GM23338 (cell line): Measurements from ENCODE around the gene BCAS3. TPM values are rescaled to one million over a fixed set of nuclear protein-coding genes. Genes with fewer than 3 reads are reported as not detected.

Experiments
- ATAC-seq: fragments of 200-7000 bp; cut with Tn5 transposase; 3 replicates; pipeline ENCODE4 v1.9.1; 2020
- DNase-seq: peaks from one replicate; pipeline ENCODE4 v3.0.0-alpha.2; 2015; ENCODE audit warnings: low spot score
- H2AFZ ChIP-seq: fragments of 200-600 bp; sonication (generic); 2 replicates; pipeline ENCODE4 v1.8.0; 2016; ENCODE audit warnings: antibody characterized with exemption, mild to moderate bottlenecking, moderate library complexity
- H3F3A ChIP-seq: fragments of 200-600 bp; sonication (generic); replicated peaks from 2 replicates; pipeline ENCODE4 v1.8.0; 2017; ENCODE audit warnings: antibody characterized with exemption, mixed run types, low read depth
- H3K27ac ChIP-seq: fragments of 200-600 bp; sonication (generic); 2 replicates; pipeline ENCODE4 v1.6.1; 2016; ENCODE audit warnings: low read depth
- H3K27me3 ChIP-seq: fragments of 200-600 bp; sonication (generic); 2 replicates; pipeline ENCODE4 v1.8.0; 2016; ENCODE audit warnings: mild to moderate bottlenecking, mixed run types, moderate library complexity; ENCODE audit not compliant: insufficient read depth
- H3K36me3 ChIP-seq: fragments of 200-600 bp; sonication (generic); 2 replicates; pipeline ENCODE4 v1.8.0; 2016; ENCODE audit warnings: mild to moderate bottlenecking; ENCODE audit not compliant: insufficient read depth
- H3K4me1 ChIP-seq: fragments of 200-600 bp; sonication (generic); 2 replicates; pipeline ENCODE4 v1.8.0; 2016; ENCODE audit warnings: mild to moderate bottlenecking, moderate library complexity; ENCODE audit not compliant: insufficient read depth
- H3K4me2 ChIP-seq: fragments of 200-600 bp; sonication (generic); 2 replicates; pipeline ENCODE4 v1.7.1; 2017; ENCODE audit warnings: mixed run types
- H3K4me3 ChIP-seq: fragments of 200-600 bp; sonication (generic); 2 replicates; pipeline ENCODE4 v1.6.1; 2016; ENCODE audit warnings: mixed run types
- H3K79me2 ChIP-seq: fragments of 200-600 bp; sonication (generic); replicated peaks from 2 replicates; pipeline ENCODE4 v1.8.0; 2017; ENCODE audit warnings: mild to moderate bottlenecking; ENCODE audit not compliant: insufficient read depth
- H3K9me2 ChIP-seq: fragments of 200-600 bp; sonication (generic); 2 replicates; pipeline ENCODE4 v1.8.0; 2017; ENCODE audit not compliant: insufficient read depth
- H4K20me1 ChIP-seq: fragments of 200-600 bp; sonication (generic); replicated peaks from 2 replicates; pipeline ENCODE4 v1.8.0; 2017; ENCODE audit warnings: mild to moderate bottlenecking; ENCODE audit not compliant: insufficient read depth
- H3K27ac Mint-ChIP-seq: 2 replicates; pipeline ENCODE4 v1.8.0; 2020; ENCODE audit warnings: inconsistent platforms, mild to moderate bottlenecking, moderate library complexity, mixed read lengths
- H3K27me3 Mint-ChIP-seq: 3 replicates; pipeline ENCODE4 v1.8.0; 2022; ENCODE audit warnings: low read depth, mild to moderate bottlenecking, moderate library complexity, mixed read lengths, inconsistent platforms; ENCODE audit not compliant: insufficient read depth, poor library complexity
- H3K36me3 Mint-ChIP-seq: 3 replicates; pipeline ENCODE4 v1.8.0; 2021; ENCODE audit warnings: low read depth, mild to moderate bottlenecking, inconsistent platforms, moderate library complexity, mixed read lengths
- H3K4me1 Mint-ChIP-seq: 3 replicates; pipeline ENCODE4 v1.8.0; 2020; ENCODE audit warnings: mild to moderate bottlenecking, inconsistent platforms, mixed read lengths
- H3K4me3 Mint-ChIP-seq: 3 replicates; pipeline ENCODE4 v1.8.0; 2021; ENCODE audit warnings: moderate library complexity, mild to moderate bottlenecking, inconsistent platforms, mixed read lengths
- H3K9me3 Mint-ChIP-seq: 3 replicates; pipeline ENCODE4 v1.8.0; 2020; ENCODE audit warnings: moderate library complexity, mild to moderate bottlenecking, inconsistent platforms, mixed read lengths
- CREB1 ChIP-seq: fragments of 250-450 bp; sonication (Bioruptor Pico); IDR thresholded peaks from 2 replicates; pipeline ENCODE4 v1.5.0; 2020; ENCODE audit warnings: low read depth, mild to moderate bottlenecking, moderate library complexity
- CTCF ChIP-seq, 2 experiments: fragments of 200-600 bp in 1 of 2; sonication (generic) in 1 of 2; conservative IDR thresholded peaks; 2 replicates each; pipeline versions ENCODE4 v1.5.1 to v1.6.1; 2016 to 2017; ENCODE audit warnings: antibody characterized with exemption in 2 of 2, low read depth in 2 of 2, mild to moderate bottlenecking in 2 of 2, moderate library complexity in 1 of 2
- EZH2 ChIP-seq: fragments of 200-600 bp; sonication (generic); IDR thresholded peaks from one replicate; pipeline ENCODE4 v1.8.0; 2017; ENCODE audit warnings: antibody characterized with exemption, mild to moderate bottlenecking, low read depth; ENCODE audit not compliant: unreplicated experiment
- JUNB ChIP-seq: IDR thresholded peaks from one replicate; pipeline ENCODE4 v1.6.1; 2016; ENCODE audit warnings: antibody characterized with exemption; ENCODE audit not compliant: unreplicated experiment
- NANOG ChIP-seq: IDR thresholded peaks from 2 replicates; pipeline ENCODE4 v1.6.1; 2016; ENCODE audit warnings: antibody characterized with exemption, borderline replicate concordance
- POLR2AphosphoS5 ChIP-seq: IDR thresholded peaks from 2 replicates; pipeline ENCODE4 v1.6.1; 2016; ENCODE audit warnings: antibody characterized with exemption, low read depth
- STAT1 ChIP-seq: IDR thresholded peaks from one replicate; pipeline ENCODE4 v1.6.1; 2016; ENCODE audit warnings: antibody characterized with exemption; ENCODE audit not compliant: unreplicated experiment
- ZNF114 ChIP-seq: fragments of 250-450 bp; sonication (Bioruptor Pico); IDR thresholded peaks from 2 replicates; pipeline ENCODE4 v1.5.0; 2020; ENCODE audit warnings: mild to moderate bottlenecking, moderate library complexity
- ZNF331 ChIP-seq: fragments of 250-450 bp; sonication (Bioruptor Pico); IDR thresholded peaks from 2 replicates; pipeline ENCODE4 v1.5.0; 2020; ENCODE audit warnings: low read depth, mild to moderate bottlenecking, moderate library complexity
- polyA plus RNA-seq: library from polyadenylated mRNA; unstranded; fragments of >200 nt; fragmentation: Nextera tagmentation; extraction: Ambion mirVana; gene quantifications from 2 replicates; pipeline ENCODE4 v1.2.1, GENCODE V29; 2016
- total RNA-seq: library from RNA; depleted of rRNA; stranded (reverse); fragments of >200 nt; shearing (Covaris generic); gene quantifications from 2 replicates; pipeline ENCODE4 v1.2.3, GENCODE V29; 2014
- TF ChIP-seq, protein P1 (sequence below): IDR thresholded peaks from one replicate; pipeline ENCODE4 v1.6.1; 2018; ENCODE audit warnings: antibody characterized with exemption; ENCODE audit not compliant: unreplicated experiment
- TF ChIP-seq, protein P2 (sequence below): fragments of 250-450 bp; sonication (Bioruptor Pico); IDR thresholded peaks from 2 replicates; pipeline ENCODE4 v1.5.0; 2020; ENCODE audit warnings: mild to moderate bottlenecking, moderate library complexity

The BCAS3 gene
- total and polyA plus RNA-seq, 2 experiments from 2014 or later, result 8.2 to 28.0 TPM

DNA sequence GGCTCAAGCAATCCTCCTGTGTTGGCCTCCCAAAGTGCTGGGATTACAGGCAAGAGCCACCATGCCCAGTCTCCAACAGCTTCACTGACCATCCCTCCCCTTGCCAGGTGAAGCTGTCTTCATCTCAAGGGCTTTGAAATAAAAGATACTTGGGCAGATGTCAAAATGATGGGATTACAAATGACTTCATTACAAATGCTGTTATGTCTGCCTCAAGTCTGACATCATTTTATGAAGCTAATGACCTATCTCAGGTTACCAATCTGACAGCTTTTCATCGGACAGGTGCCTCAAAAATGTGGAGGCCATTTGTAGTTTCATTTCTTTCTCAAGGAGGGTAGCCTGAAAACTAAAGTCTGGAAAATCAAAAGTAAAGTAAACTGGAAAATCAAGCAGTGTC, 398.3 kb downstream of the BCAS3 start:
- no peaks in the 10 kb centered on the region for H3K9me3 Mint-ChIP-seq
- Histone ChIP-seq H4K20me1 (no peaks in the 10 kb centered on the region), H3K4me3 (no peak overlapping the region), H3K27ac (no peak overlapping the region), H3F3A (no peaks in the 10 kb centered on the region), H3K4me1 (0 out of 2 replicates have a peak, but pooled peaks cover 4% of the 10 kb centered on the region), H3K36me3 (no peaks in the 10 kb centered on the region; the same call in 1 of the 2 replicates), H2AFZ (no peak overlapping the region), H3K79me2 (no peaks in the 10 kb centered on the region), H3K9me2 (no peaks in the 10 kb centered on the region), H3K4me2 (no peak overlapping the region), H3K27me3 (no peaks in the 10 kb centered on the region)
- no peaks in the 10 kb centered on the region for H3K27me3 Mint-ChIP-seq
- H3K4me3 Mint-ChIP-seq, result no peak overlapping the region
- DNase-seq, result no peak
- H3K27ac Mint-ChIP-seq, result no peak overlapping the region
- no peak for ATAC-seq
- TF ChIP-seq, protein P1, sequence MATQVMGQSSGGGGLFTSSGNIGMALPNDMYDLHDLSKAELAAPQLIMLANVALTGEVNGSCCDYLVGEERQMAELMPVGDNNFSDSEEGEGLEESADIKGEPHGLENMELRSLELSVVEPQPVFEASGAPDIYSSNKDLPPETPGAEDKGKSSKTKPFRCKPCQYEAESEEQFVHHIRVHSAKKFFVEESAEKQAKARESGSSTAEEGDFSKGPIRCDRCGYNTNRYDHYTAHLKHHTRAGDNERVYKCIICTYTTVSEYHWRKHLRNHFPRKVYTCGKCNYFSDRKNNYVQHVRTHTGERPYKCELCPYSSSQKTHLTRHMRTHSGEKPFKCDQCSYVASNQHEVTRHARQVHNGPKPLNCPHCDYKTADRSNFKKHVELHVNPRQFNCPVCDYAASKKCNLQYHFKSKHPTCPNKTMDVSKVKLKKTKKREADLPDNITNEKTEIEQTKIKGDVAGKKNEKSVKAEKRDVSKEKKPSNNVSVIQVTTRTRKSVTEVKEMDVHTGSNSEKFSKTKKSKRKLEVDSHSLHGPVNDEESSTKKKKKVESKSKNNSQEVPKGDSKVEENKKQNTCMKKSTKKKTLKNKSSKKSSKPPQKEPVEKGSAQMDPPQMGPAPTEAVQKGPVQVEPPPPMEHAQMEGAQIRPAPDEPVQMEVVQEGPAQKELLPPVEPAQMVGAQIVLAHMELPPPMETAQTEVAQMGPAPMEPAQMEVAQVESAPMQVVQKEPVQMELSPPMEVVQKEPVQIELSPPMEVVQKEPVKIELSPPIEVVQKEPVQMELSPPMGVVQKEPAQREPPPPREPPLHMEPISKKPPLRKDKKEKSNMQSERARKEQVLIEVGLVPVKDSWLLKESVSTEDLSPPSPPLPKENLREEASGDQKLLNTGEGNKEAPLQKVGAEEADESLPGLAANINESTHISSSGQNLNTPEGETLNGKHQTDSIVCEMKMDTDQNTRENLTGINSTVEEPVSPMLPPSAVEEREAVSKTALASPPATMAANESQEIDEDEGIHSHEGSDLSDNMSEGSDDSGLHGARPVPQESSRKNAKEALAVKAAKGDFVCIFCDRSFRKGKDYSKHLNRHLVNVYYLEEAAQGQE, result no peak
- TF ChIP-seq EZH2 (no peak), CREB1 (CRISPR knock-in tag) (no peak), ZNF114 (no peak), POLR2AphosphoS5 (no peak), STAT1 (no peak), ZNF331 (CRISPR knock-in tag) (no peak), JUNB (no peak)
- no peaks in the 10 kb centered on the region for H3K36me3 Mint-ChIP-seq
- peaks cover 6% of the 10 kb centered on the region; the same call in 2 of the 3 replicates for H3K4me1 Mint-ChIP-seq

- H3K27me3 Mint-ChIP-seq, result no peaks in the 10 kb centered on the region
- no peaks in the 10 kb centered on the region for H3K9me3 Mint-ChIP-seq
- H3K4me1 Mint-ChIP-seq, result peaks cover 4% of the 10 kb centered on the region; the same call in 2 of the 3 replicates
- Histone ChIP-seq H3K4me2 (no peak overlapping the region), H3K79me2 (no peaks in the 10 kb centered on the region), H3K36me3 (no peaks in the 10 kb centered on the region; the same call in 1 of the 2 replicates), H3K4me1 (0 out of 2 replicates have a peak, but pooled peaks cover 4% of the 10 kb centered on the region), H2AFZ (no peak overlapping the region), H4K20me1 (no peaks in the 10 kb centered on the region), H3K27me3 (no peaks in the 10 kb centered on the region), H3K27ac (no peak overlapping the region), H3K4me3 (no peak overlapping the region), H3F3A (no peaks in the 10 kb centered on the region), H3K9me2 (no peaks in the 10 kb centered on the region)
- H3K4me3 Mint-ChIP-seq, result no peak overlapping the region
- H3K36me3 Mint-ChIP-seq, result no peaks in the 10 kb centered on the region
- ATAC-seq, result no peak
- no peak overlapping the region for H3K27ac Mint-ChIP-seq
- no peak for DNase-seq
- TF ChIP-seq, protein P2, sequence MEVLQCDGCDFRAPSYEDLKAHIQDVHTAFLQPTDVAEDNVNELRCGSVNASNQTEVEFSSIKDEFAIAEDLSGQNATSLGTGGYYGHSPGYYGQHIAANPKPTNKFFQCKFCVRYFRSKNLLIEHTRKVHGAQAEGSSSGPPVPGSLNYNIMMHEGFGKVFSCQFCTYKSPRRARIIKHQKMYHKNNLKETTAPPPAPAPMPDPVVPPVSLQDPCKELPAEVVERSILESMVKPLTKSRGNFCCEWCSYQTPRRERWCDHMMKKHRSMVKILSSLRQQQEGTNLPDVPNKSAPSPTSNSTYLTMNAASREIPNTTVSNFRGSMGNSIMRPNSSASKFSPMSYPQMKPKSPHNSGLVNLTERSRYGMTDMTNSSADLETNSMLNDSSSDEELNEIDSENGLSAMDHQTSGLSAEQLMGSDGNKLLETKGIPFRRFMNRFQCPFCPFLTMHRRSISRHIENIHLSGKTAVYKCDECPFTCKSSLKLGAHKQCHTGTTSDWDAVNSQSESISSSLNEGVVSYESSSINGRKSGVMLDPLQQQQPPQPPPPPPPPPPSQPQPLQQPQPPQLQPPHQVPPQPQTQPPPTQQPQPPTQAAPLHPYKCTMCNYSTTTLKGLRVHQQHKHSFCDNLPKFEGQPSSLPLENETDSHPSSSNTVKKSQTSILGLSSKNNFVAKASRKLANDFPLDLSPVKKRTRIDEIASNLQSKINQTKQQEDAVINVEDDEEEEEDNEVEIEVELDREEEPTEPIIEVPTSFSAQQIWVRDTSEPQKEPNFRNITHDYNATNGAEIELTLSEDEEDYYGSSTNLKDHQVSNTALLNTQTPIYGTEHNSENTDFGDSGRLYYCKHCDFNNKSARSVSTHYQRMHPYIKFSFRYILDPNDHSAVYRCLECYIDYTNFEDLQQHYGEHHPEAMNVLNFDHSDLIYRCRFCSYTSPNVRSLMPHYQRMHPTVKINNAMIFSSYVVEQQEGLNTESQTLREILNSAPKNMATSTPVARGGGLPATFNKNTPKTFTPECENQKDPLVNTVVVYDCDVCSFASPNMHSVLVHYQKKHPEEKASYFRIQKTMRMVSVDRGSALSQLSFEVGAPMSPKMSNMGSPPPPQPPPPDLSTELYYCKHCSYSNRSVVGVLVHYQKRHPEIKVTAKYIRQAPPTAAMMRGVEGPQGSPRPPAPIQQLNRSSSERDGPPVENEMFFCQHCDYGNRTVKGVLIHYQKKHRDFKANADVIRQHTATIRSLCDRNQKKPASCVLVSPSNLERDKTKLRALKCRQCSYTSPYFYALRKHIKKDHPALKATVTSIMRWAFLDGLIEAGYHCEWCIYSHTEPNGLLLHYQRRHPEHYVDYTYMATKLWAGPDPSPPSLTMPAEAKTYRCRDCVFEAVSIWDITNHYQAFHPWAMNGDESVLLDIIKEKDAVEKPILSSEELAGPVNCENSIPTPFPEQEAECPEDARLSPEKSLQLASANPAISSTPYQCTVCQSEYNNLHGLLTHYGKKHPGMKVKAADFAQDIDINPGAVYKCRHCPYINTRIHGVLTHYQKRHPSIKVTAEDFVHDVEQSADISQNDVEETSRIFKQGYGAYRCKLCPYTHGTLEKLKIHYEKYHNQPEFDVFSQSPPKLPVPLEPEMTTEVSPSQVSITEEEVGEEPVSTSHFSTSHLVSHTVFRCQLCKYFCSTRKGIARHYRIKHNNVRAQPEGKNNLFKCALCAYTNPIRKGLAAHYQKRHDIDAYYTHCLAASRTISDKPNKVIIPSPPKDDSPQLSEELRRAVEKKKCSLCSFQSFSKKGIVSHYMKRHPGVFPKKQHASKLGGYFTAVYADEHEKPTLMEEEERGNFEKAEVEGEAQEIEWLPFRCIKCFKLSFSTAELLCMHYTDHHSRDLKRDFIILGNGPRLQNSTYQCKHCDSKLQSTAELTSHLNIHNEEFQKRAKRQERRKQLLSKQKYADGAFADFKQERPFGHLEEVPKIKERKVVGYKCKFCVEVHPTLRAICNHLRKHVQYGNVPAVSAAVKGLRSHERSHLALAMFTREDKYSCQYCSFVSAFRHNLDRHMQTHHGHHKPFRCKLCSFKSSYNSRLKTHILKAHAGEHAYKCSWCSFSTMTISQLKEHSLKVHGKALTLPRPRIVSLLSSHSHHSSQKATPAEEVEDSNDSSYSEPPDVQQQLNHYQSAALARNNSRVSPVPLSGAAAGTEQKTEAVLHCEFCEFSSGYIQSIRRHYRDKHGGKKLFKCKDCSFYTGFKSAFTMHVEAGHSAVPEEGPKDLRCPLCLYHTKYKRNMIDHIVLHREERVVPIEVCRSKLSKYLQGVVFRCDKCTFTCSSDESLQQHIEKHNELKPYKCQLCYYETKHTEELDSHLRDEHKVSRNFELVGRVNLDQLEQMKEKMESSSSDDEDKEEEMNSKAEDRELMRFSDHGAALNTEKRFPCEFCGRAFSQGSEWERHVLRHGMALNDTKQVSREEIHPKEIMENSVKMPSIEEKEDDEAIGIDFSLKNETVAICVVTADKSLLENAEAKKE (CRISPR knock-in tag), result no peak
- TF ChIP-seq JUNB (no peak), EZH2 (no peak), NANOG (no peak), CTCF (conservative IDR thresholded peaks at IDR 0.05; ENCODE audit: low read depth in 2 of 2) (no peak)
Measured at GRCh38 chr17:61076621-61077031, 399.0 kb downstream of the BCAS3 start.
